ENCODE measurements around the gene MBOAT2. TPM values are rescaled to one million over a fixed set of nuclear protein-coding genes. Genes with fewer than 3 reads are reported as not detected.

Gene MBOAT2
- total RNA-seq, 1 donor from 2014 or later: 34.9 TPM

- no peak for DNase-seq (ENCODE audit: low read depth)
- no peak overlapping the region for H3K4me3 ChIP-seq (ENCODE audit: low read depth, low read length)
- TF ChIP-seq, protein P1, sequence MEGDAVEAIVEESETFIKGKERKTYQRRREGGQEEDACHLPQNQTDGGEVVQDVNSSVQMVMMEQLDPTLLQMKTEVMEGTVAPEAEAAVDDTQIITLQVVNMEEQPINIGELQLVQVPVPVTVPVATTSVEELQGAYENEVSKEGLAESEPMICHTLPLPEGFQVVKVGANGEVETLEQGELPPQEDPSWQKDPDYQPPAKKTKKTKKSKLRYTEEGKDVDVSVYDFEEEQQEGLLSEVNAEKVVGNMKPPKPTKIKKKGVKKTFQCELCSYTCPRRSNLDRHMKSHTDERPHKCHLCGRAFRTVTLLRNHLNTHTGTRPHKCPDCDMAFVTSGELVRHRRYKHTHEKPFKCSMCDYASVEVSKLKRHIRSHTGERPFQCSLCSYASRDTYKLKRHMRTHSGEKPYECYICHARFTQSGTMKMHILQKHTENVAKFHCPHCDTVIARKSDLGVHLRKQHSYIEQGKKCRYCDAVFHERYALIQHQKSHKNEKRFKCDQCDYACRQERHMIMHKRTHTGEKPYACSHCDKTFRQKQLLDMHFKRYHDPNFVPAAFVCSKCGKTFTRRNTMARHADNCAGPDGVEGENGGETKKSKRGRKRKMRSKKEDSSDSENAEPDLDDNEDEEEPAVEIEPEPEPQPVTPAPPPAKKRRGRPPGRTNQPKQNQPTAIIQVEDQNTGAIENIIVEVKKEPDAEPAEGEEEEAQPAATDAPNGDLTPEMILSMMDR (conservative IDR thresholded peaks at IDR 0.05; ENCODE audit: low read depth, low read length): no peak
These were observed 152.5 kb downstream of the MBOAT2 start for GRCh38 chr2:8850845-8851487.

DNA sequence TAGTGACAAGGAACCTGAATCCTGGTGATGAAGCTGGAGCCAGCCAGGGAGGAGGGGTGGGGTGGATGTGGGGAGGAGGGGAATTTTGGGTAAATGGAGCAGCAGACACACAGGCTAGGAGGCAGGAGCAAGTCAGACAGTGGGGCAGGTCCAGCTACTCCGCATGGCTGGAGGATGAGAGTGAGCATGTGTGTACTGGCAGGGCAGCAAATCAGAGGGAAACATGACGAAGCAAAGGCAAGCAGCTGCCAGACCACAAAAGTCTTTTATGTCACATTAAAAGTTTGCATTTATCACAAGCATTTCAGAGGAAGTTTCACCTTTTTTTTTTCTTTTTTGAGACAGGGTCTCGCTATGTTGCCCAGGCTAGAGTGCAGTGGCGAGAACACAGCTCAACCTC lies 154.2 kb downstream of the MBOAT2 start:
- no peak overlapping the region for H3K4me3 ChIP-seq (ENCODE audit: low read depth, low read length)
- TF ChIP-seq, protein P1 (conservative IDR thresholded peaks at IDR 0.05; ENCODE audit: low read depth, low read length): no peak
- DNase-seq (ENCODE audit: low read depth): no peak

GRCh38 chr2:8848328-8849100 lies 155.0 kb downstream of the MBOAT2 start:
- no peak for DNase-seq (ENCODE audit: low read depth)
- TF ChIP-seq, protein P1 (conservative IDR thresholded peaks at IDR 0.05; ENCODE audit: low read depth, low read length): no peak
- no peak overlapping the region for H3K4me3 ChIP-seq (ENCODE audit: low read depth, low read length)

GRCh38 chr2:8847400-8847799 lies 156.1 kb downstream of the MBOAT2 start:
- TF ChIP-seq, protein P1 (conservative IDR thresholded peaks at IDR 0.05; ENCODE audit: low read depth, low read length): no peak
- no peak overlapping the region for H3K4me3 ChIP-seq (ENCODE audit: low read depth, low read length)
- no peak for DNase-seq (ENCODE audit: low read depth)

DNA sequence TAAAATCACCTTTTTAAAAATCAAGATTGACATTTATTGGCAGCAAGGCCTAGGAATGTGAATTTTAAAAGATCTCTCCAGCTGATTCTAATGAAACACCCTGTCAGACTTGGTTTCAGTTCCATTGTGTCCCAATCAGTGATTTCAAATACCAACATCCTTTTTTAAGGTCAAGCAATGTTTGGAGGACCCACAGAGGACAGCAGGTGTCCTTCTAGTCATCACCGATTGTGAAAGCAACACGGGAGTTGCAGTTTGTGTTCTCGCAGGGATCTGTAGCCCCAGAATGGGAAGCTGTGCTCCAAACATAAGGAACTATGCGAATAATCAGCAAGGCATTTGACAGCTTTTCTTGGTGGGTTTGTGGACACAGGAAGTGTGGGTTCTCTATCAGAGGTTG lies 161.6 kb downstream of the MBOAT2 start:
- TF ChIP-seq, protein P1 (conservative IDR thresholded peaks at IDR 0.05; ENCODE audit: low read depth, low read length): no peak
- H3K4me3 ChIP-seq (ENCODE audit: low read depth, low read length): no peak overlapping the region
- no peak for DNase-seq (ENCODE audit: low read depth)

- TF ChIP-seq, protein P1 (conservative IDR thresholded peaks at IDR 0.05; ENCODE audit: low read depth, low read length): no peak
- DNase-seq (ENCODE audit: low read depth): no peak
These were observed 162.9 kb downstream of the MBOAT2 start for GRCh38 chr2:8840475-8841091.

More at GRCh38 chr2:8840475-8841091, 162.9 kb downstream of the MBOAT2 start:
- H3K4me3 ChIP-seq (ENCODE audit: low read depth, low read length): no peak overlapping the region
